NK-92 (cell line): ENCODE measurements around the gene SCGB1C1.
"Not testable (repeated sequence)": the region's sequence is repeated elsewhere in the genome, so short reads cannot be mapped to it uniquely, and the experiment has no call there.

Source experiments
- DNase-seq: peaks from one replicate; lab custom pipeline; 2025; ENCODE audit not compliant: unreplicated experiment; lab: John Stamatoyannopoulos, UW

The SCGB1C1 gene

GRCh38 chr11:216081-216974, 23.4 kb downstream of the SCGB1C1 start:
- no peak for DNase-seq

GRCh38 chr11:217704-218103, 24.8 kb downstream of the SCGB1C1 start:
- DNase-seq = no peak

- no peak for DNase-seq
These were observed 26.1 kb downstream of the SCGB1C1 start for GRCh38 chr11:218815-219593.

- not testable (repeated sequence) for DNase-seq
These were observed 27.9 kb downstream of the SCGB1C1 start for GRCh38 chr11:220641-221215.

GRCh38 chr11:221539-221938, 28.7 kb downstream of the SCGB1C1 start:
- DNase-seq = no peak

GRCh38 chr11:221998-222789, 29.3 kb downstream of the SCGB1C1 start:
- DNase-seq = no peak

- no peak for DNase-seq
These were observed 30.3 kb downstream of the SCGB1C1 start for GRCh38 chr11:223026-223789.

- DNase-seq = no peak
These were observed 31.0 kb downstream of the SCGB1C1 start for GRCh38 chr11:223884-224283.

- no peak for DNase-seq
These were observed 31.5 kb downstream of the SCGB1C1 start for GRCh38 chr11:224424-224823.

GRCh38 chr11:225734-226453, 33.0 kb downstream of the SCGB1C1 start:
- DNase-seq = no peak

- DNase-seq = no peak
These were observed 35.0 kb downstream of the SCGB1C1 start for GRCh38 chr11:227824-228379.

GRCh38 chr11:230431-230830, 37.6 kb downstream of the SCGB1C1 start:
- no peak for DNase-seq

- no peak for DNase-seq
These were observed 40.1 kb downstream of the SCGB1C1 start for GRCh38 chr11:232783-233565.

GRCh38 chr11:235180-235579, 42.3 kb downstream of the SCGB1C1 start:
- no peak for DNase-seq

- DNase-seq = no peak
These were observed 42.7 kb downstream of the SCGB1C1 start for GRCh38 chr11:235609-235996.

- DNase-seq = no peak
These were observed 43.3 kb downstream of the SCGB1C1 start, which contains the start of gene SIRT3 for GRCh38 chr11:235997-236773. Gene SIRT3, minus strand, starts transcription at chr11:236342. Its CDS starts 14 bp downstream, at chr11:236328.
